Putamen (tissue), 1 donor: ENCODE measurements around the gene TTYH1.

Source experiments
- DNase-seq: peaks from one replicate; pipeline ENCODE4 v3.0.0-alpha.2; 2016; ENCODE audit warnings: low spot score

The TTYH1 gene

DNA sequence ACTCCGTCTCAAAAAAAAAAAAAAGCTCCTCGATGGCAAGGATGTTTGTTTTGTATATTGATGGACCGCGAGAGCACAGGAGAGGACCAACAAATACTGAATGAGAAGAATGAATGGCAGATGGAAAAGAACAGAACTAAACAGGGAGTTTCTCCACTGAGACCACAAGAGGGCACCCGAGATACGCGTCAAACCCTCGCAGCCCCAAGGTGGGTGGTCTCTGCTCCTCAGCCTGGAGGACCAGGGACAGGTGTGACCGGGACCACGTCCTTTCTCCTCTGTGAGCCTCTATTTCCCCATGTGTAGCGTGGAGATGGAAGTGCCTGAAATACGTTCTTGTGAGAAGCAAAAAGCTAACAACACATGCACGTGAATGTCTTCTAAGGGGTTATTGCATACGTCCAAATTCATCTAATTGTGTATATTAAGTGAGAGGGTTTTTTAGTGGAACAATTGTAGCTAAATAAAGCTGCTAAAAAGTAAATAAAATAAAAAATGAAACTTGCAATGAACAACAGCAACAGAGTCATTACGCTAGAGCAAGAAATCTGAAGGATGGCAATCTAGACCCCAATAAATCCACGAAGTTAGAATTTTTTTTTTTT is 66.2 kb downstream of the TTYH1 start:
- DNase-seq: no peak

GRCh38 chr19:54482889-54483288 is 67.6 kb downstream of the TTYH1 start:
- DNase-seq: no peak

GRCh38 chr19:54484451-54484850 is 69.2 kb downstream of the TTYH1 start:
- DNase-seq: no peak

DNA sequence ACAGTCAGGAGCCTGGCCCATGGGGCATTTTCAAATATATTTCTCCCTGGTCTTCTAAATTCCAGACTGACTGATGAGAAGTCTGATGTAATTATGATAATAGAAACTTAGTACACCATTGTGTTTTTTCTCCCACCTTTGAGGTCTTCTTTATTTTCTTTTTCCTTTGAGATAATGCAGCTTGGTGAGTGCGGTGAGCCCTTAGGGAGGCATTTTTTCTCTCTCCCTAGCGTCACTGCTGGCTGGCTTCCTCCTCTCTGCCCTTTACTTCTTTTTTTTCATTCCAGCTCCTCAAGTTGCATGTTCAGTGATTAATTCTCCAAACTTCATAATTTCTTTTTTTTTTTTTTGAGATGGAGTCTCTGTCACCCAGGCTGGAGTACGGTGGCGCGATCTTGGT is 70.6 kb downstream of the TTYH1 start:
- no peak for DNase-seq
